Lower lobe of right lung (tissue), 2 donors: Measurements from ENCODE around the gene FAM234B. TPM values are rescaled to one million over a fixed set of nuclear protein-coding genes. Genes with fewer than 3 reads are reported as not detected.

ENCODE experiments used
- ATAC-seq, 2 donors: fragments of 200-7000 bp; cut with Tn5 transposase; one replicate each; pipeline ENCODE4 v1.9.1; 2020 to 2022; ENCODE audit warnings: mild to moderate bottlenecking in 2 of 2, moderate library complexity in 2 of 2
- DNase-seq: peaks from one replicate; pipeline ENCODE4 v3.0.0-alpha.2; 2020
- H3K27ac ChIP-seq: fragments of 200-600 bp; one replicate; pipeline ENCODE4 v1.8.0; 2022
- H3K27me3 ChIP-seq: fragments of 200-600 bp; one replicate; pipeline ENCODE4 v1.8.0; 2022; ENCODE audit warnings: low read depth
- H3K36me3 ChIP-seq: fragments of 200-600 bp; one replicate; pipeline ENCODE4 v1.8.0; 2022; ENCODE audit warnings: mild to moderate bottlenecking
- H3K4me1 ChIP-seq: fragments of 200-600 bp; one replicate; pipeline ENCODE4 v1.8.0; 2022
- H3K4me3 ChIP-seq: fragments of 200-600 bp; one replicate; pipeline ENCODE4 v1.8.0; 2022; ENCODE audit warnings: mild to moderate bottlenecking
- H3K9me3 ChIP-seq: fragments of 200-600 bp; one replicate; pipeline ENCODE4 v1.8.0; 2022
- intact Hi-C: fragments of 100-400 bp; cut with DNase I; formaldehyde crosslinking; loops from one replicate; pipeline ENCODE4 v1.11.0; 2022
- total RNA-seq: library from RNA; stranded (reverse); fragmentation: NEBNext Ultra II Directional; extraction: Animal tissue kit (Norgen Biotek cat#: 25700); gene quantifications from one replicate; pipeline ENCODE4 v1.2.1, GENCODE V29; 2021
- TF ChIP-seq, protein P1 (sequence below): fragments of 200-600 bp; IDR thresholded peaks from one replicate; pipeline ENCODE4 v1.8.0; 2022; ENCODE audit warnings: antibody characterized with exemption, mild to moderate bottlenecking
- donor health status: DM: no; HTN: yes; CAD: no; lungs with severe emphysema.

The FAM234B gene
- total RNA-seq, 1 donor from 2014 or later: 7.5 TPM

DNA sequence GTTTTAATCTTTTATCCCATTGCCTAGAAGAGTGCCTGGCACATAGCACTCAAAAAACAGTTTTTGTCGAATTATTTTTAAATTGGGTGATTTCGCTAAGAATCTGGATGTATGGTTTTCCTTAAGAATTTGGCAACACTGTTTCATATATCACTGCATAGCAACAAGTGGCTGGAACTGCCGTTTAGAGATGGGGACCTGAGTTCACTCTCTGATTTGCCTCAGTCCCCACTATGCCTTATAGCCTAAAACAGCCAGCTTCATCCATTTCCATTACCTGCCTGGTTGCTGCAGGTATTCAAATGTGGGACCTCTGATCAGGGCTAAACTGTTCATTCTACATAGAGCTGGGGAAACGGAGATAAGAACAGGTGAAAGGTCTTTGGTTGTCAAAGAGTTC is 45.9 kb upstream of the FAM234B start:
- ATAC-seq (no peak), DNase-seq (no peak)
- intact Hi-C loops: no loop called here
- H3K4me3 ChIP-seq: no peak overlapping the region
- no peaks in the 10 kb centered on the region for H3K27me3 ChIP-seq
- no peaks in the 10 kb centered on the region for H3K36me3 ChIP-seq
- H3K4me1 ChIP-seq: peaks cover 43% of the 10 kb centered on the region
- H3K9me3 ChIP-seq: no peaks in the 10 kb centered on the region
- no peak overlapping the region for H3K27ac ChIP-seq
- TF ChIP-seq, protein P1, sequence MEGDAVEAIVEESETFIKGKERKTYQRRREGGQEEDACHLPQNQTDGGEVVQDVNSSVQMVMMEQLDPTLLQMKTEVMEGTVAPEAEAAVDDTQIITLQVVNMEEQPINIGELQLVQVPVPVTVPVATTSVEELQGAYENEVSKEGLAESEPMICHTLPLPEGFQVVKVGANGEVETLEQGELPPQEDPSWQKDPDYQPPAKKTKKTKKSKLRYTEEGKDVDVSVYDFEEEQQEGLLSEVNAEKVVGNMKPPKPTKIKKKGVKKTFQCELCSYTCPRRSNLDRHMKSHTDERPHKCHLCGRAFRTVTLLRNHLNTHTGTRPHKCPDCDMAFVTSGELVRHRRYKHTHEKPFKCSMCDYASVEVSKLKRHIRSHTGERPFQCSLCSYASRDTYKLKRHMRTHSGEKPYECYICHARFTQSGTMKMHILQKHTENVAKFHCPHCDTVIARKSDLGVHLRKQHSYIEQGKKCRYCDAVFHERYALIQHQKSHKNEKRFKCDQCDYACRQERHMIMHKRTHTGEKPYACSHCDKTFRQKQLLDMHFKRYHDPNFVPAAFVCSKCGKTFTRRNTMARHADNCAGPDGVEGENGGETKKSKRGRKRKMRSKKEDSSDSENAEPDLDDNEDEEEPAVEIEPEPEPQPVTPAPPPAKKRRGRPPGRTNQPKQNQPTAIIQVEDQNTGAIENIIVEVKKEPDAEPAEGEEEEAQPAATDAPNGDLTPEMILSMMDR: no peak

DNA sequence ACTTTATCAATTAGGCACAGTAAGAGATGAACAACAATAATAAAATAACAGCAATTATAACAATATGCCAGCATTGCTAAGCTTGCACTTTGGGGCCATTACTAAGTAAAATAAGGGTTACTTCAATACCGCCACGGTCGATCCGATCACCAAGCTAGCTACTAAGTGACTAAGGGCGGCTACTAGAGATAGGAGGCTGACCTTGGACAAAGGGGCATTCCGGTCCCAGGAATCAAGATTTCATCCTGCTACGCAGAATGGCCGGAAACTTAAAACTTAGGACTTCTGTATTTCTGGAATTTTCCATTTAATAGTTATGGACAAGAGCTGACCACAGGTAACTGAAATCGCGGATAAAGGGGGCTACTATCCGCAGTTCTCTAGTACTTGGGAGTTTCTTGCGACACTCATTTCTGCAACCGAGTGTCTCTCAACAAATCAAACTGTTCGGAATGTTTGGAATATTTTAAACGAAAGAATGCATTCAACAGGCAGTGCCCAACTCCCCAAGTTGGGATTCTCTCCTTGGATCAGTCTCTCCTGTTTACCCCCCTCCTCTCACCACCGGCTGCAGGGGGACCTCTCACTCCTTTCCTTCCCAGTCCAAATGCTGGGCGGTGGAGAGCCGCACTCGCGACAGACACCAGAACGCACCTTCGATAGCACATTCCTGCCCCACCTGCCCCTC is 44.8 kb upstream of the FAM234B start:
- DNase-seq (no peak), ATAC-seq (peak in 1 of 2 donors; percentile 34)
- TF ChIP-seq, protein P1: no peak
- H3K9me3 ChIP-seq: no peaks in the 10 kb centered on the region
- H3K4me3 ChIP-seq: peak overlapping the region; percentile 83
- peaks cover 39% of the 10 kb centered on the region for H3K4me1 ChIP-seq
- no peaks in the 10 kb centered on the region for H3K36me3 ChIP-seq
- H3K27ac ChIP-seq: peak overlapping the region; percentile 87
- H3K27me3 ChIP-seq: no peaks in the 10 kb centered on the region
- intact Hi-C loops: no loop called here

DNA sequence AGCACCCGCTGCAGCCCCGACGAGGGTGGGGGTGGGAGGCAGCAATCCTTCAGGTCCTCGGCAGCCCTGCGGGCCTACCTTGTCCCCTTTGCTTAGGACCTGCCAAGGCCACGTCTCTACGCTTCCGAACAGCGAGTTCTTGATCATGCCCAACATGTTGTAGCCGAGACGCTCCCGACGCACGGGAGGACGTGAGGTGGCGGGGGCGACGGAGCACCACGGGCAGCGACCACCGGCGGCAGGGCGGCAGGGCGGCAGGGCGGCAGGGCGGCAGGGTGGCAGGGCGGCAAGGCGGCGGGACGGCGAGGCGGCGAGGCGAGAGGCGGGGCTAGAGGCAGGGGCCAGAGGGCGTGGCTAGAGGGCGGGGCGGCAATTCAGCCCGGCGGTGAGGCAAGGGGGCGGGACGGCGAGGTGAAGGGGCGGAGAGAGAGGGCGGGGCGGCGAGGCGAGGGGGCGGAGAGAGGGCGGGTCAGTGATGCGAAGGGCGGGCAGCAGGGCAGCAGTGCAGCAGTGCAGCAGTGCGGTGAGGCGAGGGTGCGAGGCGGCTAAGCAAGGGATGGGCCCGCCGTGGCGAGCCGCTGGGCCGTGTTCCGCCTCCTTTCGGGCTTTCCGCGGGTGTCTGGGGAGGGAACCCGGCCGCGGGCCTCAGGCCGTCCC is 44.1 kb upstream of the FAM234B start, which contains the start of gene HEBP1:
Gene HEBP1 (minus strand): TSS at position 307 of the 657 bp plus-strand sequence. CDS start 151 bp downstream, at position 156.
- peak within 1 kb of the TSS; percentile 83 for H3K4me3 ChIP-seq
- peak; percentile 96 for DNase-seq
- H3K27ac ChIP-seq: peak within 1 kb of the TSS; percentile 92
- peak; percentile 96 for ATAC-seq
- intact Hi-C loops: no loop called here
- peaks cover 39% of the 10 kb centered on the region for H3K4me1 ChIP-seq
- H3K9me3 ChIP-seq: no peaks in the 10 kb centered on the region
- TF ChIP-seq, protein P1: no peak
- H3K27me3 ChIP-seq: no peaks in the 10 kb centered on the region
- no peaks in the 10 kb centered on the region for H3K36me3 ChIP-seq

DNA sequence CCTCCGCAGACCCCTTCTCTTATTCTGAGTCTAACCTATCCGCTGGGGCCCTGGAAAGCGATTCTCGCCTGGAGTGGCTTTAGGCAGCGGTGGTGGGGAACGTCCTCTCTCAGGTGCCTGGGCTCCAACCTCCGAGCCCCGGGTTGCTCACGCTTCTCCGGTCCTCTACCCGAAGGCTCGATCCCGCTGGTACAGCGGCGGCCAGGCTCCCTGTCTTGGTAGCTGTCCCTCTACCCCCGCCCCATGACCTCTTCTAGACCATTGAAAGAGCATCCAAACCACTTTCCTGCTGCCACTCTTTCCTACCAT is 43.6 kb upstream of the FAM234B start:
- Histone ChIP-seq H3K9me3 (no peaks in the 10 kb centered on the region), H3K36me3 (no peaks in the 10 kb centered on the region), H3K4me3 (peak overlapping the region; percentile 83), H3K27me3 (no peaks in the 10 kb centered on the region), H3K4me1 (peaks cover 39% of the 10 kb centered on the region), H3K27ac (peak overlapping the region; percentile 92)
- TF ChIP-seq, protein P1: no peak
- intact Hi-C loops: no loop called here
- no peak for DNase-seq
- peak; percentile 61 for ATAC-seq

DNA sequence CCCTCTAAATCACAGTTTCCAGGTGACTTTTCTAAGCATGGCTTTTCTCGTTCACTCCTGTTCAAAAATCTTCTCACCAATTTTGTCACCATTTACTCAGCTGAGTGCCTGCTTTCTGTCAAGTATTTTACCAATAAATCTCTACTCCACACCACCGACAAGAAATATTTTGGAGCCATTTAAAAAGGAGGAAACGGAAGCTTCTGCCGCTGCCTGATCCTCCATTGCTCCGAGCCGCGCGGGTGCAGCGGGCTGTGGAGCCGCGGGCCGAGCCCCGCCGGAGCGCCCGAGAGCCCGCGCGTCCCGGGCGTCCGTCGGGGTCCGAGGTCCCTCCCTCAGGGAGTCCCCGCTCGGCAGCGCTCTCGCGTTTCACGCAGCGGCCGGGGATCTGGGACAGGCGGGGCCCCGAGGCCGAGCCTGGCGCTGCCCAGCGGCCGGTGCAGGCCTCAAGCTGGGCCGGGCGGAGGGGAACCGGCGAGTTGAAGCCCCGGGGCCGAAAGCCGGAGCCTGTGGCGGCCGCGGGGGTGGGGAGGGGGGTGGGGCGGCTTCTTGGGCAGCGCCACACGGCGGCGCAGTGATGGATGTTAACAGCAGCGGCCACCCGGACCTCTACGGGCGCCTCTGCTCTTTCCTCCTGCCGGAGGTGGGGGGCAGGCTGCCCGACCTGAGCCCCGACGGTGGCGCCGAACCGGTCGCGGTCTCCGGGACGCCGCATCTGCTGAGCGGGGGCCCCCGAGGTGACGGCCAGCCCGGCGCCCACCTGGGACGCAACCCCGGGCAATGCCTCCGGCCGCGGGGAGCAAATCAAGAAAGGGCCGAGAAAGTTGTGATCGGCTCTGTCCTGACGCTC is 43.0 kb upstream of the FAM234B start:
- peak; percentile 64 to 67 for ATAC-seq
- Histone ChIP-seq H3K4me3 (peak overlapping the region; percentile 83), H3K4me1 (peaks cover 39% of the 10 kb centered on the region), H3K9me3 (no peaks in the 10 kb centered on the region), H3K27me3 (no peaks in the 10 kb centered on the region), H3K36me3 (no peaks in the 10 kb centered on the region), H3K27ac (peak overlapping the region; percentile 92)
- intact Hi-C loops: no loop called here
- DNase-seq: peak; percentile 79
- TF ChIP-seq, protein P1: peak; percentile 51
